NCI-H2029 treated with DMSO at 0.1 percent for 48 hours (cell line): ENCODE results near the gene HNF1B.

Experiments used
- DNase-seq: peaks from one replicate; lab custom pipeline; 2025; lab: John Stamatoyannopoulos, UW

HNF1B gene

DNA sequence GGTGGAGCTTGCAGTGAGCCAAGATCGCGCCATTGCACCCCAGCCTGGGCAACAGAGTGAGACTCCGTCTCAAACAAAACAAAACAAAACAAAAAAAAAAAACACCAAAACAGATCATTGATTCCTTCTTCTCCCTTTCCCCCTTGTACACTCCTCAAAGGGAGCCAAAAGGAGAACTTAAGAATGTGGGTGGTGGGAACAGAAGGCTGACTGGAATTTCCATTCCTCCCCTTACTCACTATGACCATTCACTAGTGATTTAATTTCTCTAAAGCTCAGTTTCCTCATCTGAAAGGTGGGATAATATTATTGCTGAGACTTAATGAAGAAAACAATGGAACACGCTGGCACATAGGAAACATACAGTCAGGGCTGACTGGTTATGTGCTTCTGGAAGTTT is 17.1 kb upstream of the HNF1B start:
- no peak for DNase-seq

DNA sequence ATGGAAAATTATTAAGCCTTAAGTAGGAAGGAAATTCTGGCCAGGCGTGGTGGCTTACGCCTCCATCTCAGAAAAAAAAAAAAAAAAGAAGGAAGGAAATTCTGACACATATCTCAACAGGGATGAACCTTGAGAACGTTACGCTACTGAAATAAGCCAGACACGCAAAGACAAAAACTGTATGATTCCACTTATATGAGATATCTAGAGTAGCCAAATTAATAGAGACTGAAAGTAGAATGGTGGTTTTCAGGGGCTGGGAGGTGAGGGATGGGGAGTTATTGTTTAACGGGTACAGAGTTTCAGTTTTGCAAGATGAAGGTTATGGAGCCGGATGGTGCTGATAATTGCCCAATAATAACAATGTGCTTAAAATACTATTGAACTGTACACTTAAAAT is 16.2 kb upstream of the HNF1B start:
- DNase-seq, result no peak

DNA sequence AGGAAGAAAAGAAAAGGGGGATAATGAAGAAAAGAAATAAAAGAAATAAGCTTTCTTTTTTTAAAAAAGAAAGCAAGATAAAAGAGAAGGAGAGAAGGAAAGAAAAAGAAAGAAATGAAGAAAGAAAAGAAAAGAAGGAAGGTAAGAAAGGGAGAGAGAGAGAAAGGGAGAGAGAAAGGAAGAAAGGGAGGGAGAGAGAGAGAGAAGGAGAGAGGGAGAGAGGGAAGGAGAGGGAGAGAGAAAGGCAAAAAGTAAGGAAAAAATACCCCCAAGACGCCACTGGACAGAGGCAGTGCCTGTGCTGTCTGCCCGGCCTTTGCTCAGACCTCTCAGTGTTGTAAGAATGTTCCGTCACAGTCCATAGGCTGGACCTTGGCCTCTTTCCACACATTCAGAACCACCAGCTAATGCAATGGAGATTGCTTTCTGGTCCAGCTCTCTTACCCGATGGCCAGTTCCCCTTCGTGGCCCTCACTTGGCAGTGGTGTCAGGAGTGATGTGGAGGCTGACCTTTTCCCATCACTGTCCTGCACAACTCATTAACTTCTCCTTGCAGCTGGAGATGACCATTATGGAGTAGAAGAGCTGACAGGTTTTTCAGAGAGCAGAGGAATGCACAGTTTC is 14.3 kb upstream of the HNF1B start:
- DNase-seq, result no peak

DNA sequence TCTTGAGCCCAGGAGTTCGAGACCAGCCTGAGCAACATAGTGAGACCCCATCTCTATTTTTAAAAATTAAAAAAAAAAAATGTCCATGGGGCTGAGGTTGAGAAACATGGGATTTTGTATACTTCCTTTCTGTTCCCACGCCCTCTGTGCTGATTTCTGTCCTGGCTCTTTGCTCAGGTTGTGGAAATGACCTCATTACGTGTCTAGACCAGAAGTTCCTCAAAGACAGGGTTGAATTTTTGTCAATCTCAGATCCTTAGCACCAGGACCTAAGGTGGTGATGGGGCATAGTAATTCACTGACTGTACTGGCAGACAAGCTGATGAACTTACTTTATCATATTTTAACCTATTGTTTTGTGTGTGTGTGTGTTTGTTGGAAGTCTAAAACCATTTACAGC is 11.2 kb upstream of the HNF1B start:
- DNase-seq, result no peak

DNA sequence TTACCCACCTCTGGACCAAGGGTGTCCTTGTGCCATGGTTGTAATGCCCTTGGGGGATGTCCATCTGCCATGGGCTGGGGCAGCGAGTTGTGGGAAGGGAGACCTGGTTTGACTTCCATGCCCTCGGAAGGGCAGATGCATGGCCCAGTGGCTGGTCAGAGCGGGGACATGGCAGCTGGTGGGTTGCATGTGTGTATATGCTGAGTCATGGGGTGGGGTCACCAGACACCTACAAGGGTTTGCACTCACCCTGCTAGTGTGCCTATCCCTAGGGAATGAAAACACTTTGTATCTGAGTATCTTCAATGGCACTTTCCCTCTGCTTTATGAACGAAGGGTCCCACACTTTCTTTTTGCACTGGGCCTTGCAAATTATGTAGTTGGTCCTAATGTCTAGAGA is 10.6 kb upstream of the HNF1B start:
- DNase-seq, result no peak

DNA sequence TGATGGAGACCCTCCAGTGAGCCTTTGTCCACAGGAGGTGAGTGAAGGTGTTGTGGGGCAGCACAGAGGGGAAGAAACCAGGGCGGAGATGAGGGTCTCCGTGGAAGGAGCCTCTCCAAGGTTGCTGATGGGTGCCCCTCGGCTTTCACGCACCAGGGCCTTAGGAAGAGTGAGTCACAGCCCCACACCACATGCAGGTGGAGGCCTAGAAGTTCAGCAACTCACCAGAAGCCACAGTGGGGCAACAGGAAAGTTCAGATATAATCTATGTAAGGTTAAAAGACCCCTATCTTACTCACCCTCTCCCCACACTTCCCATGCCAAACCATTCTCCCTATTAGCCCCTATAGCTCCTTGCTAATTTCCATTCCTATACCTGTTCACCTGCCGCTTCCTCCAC is 9.5 kb upstream of the HNF1B start:
- DNase-seq, result no peak

DNA sequence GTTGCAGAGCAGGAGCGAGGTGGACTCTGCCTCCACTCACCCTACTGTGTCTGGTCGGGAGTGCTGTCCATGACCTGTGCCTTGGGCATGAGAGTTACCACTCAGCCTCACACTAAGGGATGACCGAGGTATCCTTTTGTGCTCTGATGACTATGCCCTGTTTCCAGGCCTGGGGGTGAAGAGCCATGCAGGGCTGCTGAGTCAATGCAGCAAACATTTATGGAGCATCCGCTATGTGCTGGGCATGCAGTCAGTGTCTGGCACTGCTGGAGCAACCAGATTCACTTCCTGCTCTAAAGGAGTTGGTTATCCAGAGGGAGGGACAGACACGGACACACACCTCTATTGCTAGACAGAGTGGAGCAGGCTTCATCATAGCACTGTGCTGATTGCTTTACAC is 7.6 kb upstream of the HNF1B start:
- no peak for DNase-seq

DNA sequence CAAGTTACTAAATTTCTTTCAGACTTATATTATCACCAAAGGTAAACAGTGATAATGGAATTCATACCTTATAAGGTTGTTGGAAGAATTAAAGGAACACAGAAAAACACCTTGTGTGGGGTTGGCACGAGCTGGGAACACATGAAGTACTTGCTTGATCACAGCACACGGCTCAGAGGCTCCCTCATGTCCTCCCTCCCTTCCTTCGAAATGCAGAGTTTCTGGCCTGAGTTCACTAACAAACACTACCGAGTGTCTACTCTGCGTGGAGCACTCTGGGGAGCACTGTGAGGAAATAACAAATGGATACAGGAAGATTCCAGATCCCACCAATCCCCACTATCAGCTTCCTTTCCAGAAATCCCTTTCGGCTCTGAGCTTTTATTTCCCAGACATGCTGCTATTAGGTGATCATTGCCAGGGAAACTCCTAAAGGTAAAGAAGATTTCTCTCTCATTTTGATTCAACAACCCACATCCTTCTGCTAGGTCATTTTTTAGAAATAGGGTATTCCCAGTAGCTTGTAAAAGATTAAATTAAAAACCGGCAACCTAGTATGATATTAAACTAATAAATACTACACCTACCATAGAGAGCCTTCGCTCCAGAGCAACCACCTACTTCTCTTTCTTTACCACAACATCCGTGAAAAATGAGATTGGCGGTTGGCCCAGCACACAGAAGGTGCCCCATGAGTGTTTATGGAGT is 6.1 kb upstream of the HNF1B start:
- DNase-seq, result no peak

DNA sequence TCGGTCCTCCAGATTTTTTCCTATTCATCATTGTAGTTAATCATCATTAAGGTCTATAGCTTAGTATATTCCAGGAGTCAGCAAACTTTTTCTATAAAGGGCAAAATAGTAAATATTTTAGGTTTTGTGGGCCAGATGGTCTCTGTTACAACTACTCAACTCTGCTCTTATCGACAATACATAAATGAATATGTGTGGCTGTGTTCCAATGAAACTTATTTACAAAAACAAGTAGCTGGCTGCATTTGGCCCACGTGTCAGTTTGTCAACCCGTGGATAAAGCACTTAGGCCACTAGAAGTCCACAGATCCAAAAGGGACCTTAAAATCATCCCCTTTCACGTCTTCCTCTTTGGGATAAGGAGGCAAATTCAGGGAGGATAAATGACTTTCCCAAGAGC is 5.4 kb upstream of the HNF1B start:
- no peak for DNase-seq

DNA sequence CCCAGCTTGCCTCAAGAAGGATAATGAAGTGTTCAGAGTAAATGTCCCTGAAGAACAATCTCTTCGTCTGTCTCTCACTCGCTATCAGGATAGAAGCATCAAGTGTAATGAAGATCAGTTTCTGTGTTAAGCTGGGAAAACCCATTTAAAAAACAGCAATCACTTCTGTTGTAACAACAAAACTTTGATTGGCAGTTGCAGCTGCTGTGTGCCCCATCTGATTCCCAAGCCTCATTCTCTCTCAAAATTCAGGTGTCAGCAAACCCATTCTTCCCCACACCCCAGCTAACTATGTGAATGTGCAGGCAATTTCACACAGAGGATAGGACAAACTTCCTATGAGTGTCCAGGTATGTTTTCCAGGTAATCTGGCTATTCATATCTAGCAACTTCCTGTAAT is 2.4 kb upstream of the HNF1B start:
- DNase-seq, result no peak

DNA sequence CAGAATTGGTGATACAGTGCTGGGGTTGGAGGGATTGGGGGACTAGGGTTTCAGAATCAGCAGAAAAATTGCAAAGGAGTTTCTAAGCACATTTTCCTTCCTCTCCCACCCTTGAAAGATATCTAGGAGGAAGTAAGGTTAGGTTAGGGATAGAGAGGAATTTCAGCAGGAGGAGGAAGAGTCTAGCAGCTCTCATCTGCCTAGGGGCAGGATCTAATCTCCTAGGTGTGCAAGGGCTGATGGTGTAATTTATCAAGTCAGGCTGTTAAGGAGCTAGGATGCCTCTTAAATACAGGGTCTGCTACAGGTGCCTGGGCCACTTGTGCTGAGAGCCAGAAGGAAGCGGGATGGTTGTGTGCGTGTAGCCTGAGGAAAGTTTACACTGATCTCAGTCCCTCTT is 1.8 kb upstream of the HNF1B start:
- no peak for DNase-seq

DNA sequence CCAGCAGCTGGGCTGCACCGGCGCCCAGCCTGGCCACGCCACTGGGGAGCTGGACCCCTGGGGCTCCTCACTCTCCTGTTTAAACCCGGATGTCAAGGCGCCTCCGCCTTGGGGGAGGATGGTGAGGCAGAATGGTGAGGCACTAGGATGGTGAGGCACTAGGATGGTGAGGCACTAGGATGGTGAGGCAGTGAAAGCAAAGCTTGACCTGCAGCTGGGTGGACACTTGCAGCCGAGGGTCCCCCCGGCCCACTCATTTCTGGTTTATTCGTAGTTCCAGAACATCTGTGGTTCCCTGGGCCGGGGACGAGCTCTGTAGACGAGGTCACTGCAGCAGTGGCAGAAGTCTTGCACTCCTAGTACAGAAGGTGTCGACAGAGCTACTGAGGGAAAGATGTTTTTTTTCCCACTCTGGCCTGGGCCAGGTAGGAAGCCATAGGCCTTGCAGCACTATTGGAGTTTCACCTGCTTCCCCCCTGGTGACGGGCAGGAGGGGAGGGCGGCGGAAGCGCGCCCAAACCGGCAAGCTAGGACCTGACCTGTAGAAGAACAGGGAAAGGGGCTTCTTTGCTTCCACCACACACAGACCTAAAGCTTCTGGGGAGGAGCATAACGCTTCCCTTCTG is 1.1 kb upstream of the HNF1B start:
- no peak for DNase-seq

DNA sequence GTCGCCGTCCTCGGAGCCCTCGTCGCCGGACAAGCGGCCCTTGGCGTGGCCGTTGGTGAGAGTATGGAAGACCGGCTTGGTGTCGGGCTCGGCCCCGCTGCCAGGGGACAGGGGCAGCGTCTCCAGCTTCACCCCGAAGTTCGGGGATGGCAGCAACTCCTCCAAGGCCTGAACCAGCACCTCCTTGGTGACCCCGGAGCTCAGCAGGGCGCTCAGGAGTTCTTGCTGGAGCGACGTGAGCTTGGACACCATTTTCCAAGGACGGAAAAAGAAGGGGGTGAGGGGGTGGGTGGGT is 279 bp downstream of the HNF1B start:
- no peak for DNase-seq

DNA sequence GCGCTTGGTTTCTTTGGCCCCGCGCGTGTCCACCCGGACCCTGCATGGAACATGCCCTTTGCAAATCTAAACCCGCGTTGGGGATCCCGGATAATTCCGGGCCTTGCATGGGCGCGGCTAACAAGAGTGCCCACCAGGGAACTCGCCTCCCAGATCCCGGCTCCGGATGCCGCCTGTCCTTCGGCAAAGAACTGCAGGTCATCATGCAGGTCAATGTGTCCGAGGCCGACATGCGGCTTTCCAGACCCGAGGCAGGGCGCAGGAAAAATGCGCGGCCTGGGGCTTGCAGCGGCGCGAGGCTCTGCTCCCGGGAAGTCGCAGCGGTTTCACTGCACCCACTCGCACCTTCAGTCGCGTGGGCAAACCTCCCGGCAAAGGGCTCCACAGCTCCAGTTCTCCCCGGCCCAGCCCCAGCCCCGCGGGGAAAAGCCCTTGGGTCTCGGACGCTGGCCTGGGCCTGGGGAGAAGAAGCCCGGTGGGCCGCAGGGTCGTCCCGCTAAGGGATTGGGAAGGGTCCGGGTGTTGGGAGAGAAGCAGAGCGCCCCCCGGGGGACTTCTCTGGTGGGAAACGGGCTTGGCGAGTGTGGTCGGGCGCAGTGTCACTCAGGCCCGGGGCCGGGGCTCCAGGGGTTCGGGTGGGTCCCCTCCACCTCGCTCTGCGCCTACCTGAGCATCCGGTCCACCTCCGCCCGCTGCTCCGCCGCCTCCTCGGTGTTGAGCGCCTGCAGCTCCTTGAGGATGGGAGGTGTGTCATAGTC is 805 bp downstream of the HNF1B start:
- no peak for DNase-seq

DNA sequence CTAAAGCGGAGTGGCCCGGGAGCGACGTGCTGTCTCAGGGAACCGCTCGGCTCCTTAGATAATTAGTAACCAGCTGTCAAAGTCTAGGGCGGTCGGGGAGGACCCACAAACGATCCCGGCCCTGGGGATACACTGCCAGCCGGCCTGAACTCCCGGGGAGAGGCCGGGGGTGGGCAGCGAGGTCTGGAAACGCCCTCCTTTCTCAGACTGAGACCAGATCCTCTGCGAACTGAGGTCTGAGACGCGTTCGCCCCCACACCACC is 1.3 kb downstream of the HNF1B start:
- no peak for DNase-seq

DNA sequence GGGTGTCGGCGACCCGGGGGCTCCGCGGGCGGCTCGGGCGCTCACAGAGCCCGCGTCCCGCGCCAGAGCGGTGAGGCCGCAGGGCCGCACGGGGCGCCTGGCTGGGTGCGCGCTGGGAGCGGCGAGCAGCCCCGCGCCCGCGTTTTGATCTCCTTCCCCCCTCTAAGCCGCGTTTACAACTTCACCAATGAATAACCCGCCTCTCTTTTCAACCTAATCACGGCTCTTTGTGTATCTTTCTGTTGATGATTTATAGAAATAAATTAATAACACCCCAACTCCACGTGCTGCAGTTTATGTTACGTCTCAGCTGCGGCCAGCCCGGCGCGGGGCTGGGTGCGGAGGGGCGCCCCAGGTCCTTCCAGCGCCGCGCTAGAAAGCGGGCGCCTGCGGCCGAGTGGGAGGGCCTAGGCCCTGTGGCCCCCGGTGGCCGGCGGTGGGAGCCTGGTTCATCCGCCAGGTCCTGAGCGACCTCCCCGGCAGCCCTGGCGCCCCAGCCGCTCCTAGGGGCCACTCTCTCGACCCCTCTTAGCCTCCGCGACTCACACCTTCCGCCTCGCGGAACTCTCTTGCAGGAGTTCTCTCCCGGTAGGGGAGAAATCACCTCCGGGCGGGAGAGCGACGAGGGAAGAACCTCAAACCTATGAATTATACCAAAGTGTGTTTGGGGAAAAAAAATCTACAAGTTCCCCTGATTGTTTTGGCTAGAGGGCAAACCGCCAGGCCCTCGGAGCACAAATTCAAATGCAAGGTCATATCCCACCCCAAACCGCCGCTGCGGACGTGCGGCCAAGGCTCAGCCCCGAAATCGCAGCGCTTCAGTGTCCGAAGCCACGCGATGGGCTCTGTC is 1.9 kb downstream of the HNF1B start:
- no peak for DNase-seq

DNA sequence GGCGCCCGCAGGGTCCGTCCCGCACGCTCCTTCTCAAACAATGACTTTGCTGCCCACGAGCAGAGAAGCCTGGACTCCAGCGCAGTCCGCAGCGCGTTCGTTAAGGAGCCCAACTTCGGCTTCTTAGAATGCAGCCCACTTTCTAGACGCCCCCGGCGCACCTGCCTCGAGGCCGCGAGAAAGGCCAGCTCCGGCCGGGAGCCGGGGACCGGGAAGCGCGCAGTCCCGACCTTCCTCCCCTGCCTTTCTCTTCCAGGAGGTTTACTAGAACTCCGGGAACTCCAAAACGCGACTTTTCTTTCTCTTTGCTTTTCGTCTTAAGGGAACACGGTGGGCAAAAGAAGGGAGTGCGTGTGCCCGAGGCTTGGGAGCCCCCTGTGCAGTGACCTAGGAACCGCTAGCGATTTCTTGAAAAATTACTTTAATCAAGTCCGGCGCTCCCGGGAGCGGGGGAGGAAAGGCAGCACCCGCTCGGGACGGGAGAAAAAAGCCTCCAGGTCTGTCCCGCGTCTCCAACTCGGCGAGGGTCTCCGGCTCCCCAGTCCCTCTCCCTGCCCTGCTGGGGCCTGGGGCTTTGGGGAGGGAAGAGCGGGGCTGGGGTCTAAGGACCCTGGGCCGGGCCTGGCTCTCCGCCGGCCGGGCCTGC is 2.6 kb downstream of the HNF1B start:
- no peak for DNase-seq

DNA sequence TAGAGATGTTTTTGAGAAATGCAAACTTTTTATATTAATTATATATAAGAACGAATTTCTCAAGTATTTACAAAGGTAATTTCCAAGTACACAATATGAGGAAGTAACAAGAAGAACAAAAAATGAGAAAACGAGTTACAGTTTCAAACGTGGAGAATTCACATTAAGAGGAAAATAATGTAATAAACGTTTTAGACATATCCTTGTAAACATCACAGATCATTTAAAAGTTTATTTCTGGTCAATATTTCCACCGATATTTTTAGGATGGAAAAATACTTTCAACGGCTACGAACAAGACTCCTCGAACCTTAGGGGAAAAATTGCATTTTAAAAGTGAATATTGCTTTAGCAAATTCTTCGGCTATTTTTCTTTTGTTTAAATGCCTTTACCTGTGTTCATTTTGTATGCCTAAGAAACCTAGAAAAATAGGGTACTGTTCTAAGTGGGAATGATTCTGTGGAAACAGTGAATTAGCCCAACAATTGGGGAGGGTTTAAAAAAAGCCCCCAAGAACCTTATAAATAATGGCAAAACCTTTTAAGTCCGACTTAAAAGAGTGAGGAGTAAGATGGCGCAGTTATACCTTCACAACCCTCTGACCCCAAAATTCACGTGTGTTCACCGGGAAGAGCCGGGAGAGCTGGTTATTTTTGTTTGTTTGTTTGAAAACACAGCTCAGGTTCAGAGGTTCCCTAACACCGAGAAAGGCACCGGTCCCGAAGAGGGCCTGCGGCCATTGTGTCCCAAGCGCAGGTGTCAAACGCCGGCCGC is 3.3 kb downstream of the HNF1B start:
- DNase-seq, result no peak

DNA sequence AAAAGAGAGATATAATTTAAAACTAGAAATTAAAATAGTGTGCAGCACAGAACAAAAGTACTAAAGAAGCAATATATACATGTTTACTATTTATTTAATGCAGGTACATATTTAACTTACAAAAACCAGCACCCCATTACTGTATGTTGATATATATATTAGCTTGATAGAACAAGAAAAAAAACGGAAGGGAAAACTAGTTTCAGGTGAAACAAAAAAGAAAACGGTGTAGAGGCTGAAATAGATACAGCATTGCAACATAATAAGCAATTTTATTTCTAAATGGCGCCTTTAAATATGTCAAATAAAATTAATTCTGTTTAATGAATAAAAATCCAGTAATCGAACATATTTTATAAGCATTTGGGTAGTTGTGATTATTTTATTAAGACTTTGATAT is 3.9 kb downstream of the HNF1B start:
- no peak for DNase-seq

DNA sequence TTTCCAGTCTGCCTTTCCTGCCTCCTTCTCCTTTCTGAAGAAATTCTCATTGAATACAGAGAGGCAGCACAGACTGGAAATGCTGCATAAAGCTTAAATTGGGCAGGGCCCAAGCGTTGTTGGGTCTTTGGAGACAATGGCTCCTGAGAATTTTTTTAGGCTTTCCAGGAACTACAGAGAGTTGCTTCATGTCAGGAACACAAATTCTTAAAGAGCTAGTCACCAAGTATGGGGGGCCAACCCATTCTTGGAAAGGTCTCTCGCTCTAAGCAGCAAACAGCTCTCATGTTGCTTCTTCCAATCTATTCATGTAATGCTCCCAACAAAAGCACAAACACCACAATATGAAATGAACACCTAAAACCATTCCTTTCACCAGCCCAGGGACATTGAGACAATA is 6.9 kb downstream of the HNF1B start:
- no peak for DNase-seq

DNA sequence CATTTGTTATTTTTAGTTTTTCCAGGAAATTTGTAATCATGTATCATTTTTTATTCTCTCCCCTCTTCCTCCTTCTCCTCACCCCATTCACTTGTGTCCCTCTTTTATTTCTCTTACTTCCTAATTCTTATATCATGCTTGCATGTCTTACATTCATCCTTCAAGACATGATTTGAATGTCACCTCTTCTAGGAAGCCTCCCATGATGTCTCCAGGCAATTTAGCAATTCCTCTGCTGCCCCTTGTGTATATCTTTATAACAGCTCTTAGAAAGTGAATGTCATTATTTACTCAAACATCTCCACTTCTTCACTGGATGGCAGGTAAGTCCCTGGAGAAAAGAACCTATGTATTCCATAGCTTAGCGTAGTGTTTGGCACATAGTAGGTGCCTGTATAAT is 7.8 kb downstream of the HNF1B start:
- DNase-seq, result no peak
